HG03064 (cell line): ENCODE data around the gene SMIM9.
"Not testable (repeated sequence)": the region's sequence is repeated elsewhere in the genome, so short reads cannot be mapped to it uniquely, and the experiment has no call there.

Experiments used
- ATAC-seq: cut with Tn5 transposase; IDR thresholded peaks from one replicate; pipeline ENCODE4 v1.9.1; 2021; ENCODE audit warnings: low read depth; ENCODE audit not compliant: unreplicated experiment

The SMIM9 gene

GRCh38 chrX:154834562-154834961, at the start of gene SMIM9:
SMIM9 (minus strand) TSS chrX:154834662; CDS start chrX:154830856, 3,806 bp downstream.
- ATAC-seq = no peak

GRCh38 chrX:154884069-154884468, 49.6 kb upstream of the SMIM9 start:
- not testable (repeated sequence) for ATAC-seq

- no peak for ATAC-seq
Measured at GRCh38 chrX:154873329-154873728, 38.9 kb upstream of the SMIM9 start.

GRCh38 chrX:154868522-154868921, 34.1 kb upstream of the SMIM9 start:
- not testable (repeated sequence) for ATAC-seq

- ATAC-seq = no peak
Measured at GRCh38 chrX:154855256-154855655, 20.8 kb upstream of the SMIM9 start.

GRCh38 chrX:154850957-154851611, 16.6 kb upstream of the SMIM9 start:
- ATAC-seq = no peak

- ATAC-seq = no peak
Measured at GRCh38 chrX:154840856-154841255, 6.4 kb upstream of the SMIM9 start.

GRCh38 chrX:154836163-154836562, 1.7 kb upstream of the SMIM9 start:
- ATAC-seq = no peak

- no peak for ATAC-seq
Measured at GRCh38 chrX:154833746-154834274, 652 bp downstream of the SMIM9 start.

- no peak for ATAC-seq
Measured at GRCh38 chrX:154829926-154830442, 4.5 kb downstream of the SMIM9 start.

- ATAC-seq = no peak
Measured at GRCh38 chrX:154829134-154829533, 5.3 kb downstream of the SMIM9 start.

GRCh38 chrX:154828016-154828408, 6.5 kb downstream of the SMIM9 start:
- ATAC-seq = no peak

- peak; percentile 81 for ATAC-seq
Measured at GRCh38 chrX:154827194-154828015, 7.1 kb downstream of the SMIM9 start.

- ATAC-seq = not testable (repeated sequence)
Measured at GRCh38 chrX:154825586-154825985, 8.9 kb downstream of the SMIM9 start.

- no peak for ATAC-seq
Measured at GRCh38 chrX:154824638-154825037, 9.8 kb downstream of the SMIM9 start.

GRCh38 chrX:154822029-154822428, 12.4 kb downstream of the SMIM9 start:
- ATAC-seq = no peak

- ATAC-seq = no peak
Measured at GRCh38 chrX:154821523-154821922, 12.9 kb downstream of the SMIM9 start.

- no peak for ATAC-seq
Measured at GRCh38 chrX:154819771-154820341, 14.6 kb downstream of the SMIM9 start.

GRCh38 chrX:154818916-154819770, 15.3 kb downstream of the SMIM9 start:
- ATAC-seq = no peak

- not testable (repeated sequence) for ATAC-seq
Measured at GRCh38 chrX:154817048-154817618, 17.3 kb downstream of the SMIM9 start.
